ENCODE measurements around the gene AOC2.

- TF ChIP-seq GATA3 (IDR thresholded peaks at IDR 0.05; ENCODE audit: low read depth, low read length) (no peak), GATA2 (IDR thresholded peaks at IDR 0.05; ENCODE audit: low read depth, low read length) (no peak)
Observed at GRCh38 chr17:42865638-42866094, 21.3 kb downstream of the AOC2 start.

Measured in SH-SY5Y (cell line).